HuH-7 (cell line): ENCODE data around the gene KRTAP9-9.
"Not testable (repeated sequence)": the region's sequence is repeated elsewhere in the genome, so short reads cannot be mapped to it uniquely, and the experiment has no call there.

Source experiments
- DNase-seq: peaks from one replicate; pipeline ENCODE4 v3.0.0; 2011; ENCODE audit warnings: low spot score

KRTAP9-9 gene

DNA sequence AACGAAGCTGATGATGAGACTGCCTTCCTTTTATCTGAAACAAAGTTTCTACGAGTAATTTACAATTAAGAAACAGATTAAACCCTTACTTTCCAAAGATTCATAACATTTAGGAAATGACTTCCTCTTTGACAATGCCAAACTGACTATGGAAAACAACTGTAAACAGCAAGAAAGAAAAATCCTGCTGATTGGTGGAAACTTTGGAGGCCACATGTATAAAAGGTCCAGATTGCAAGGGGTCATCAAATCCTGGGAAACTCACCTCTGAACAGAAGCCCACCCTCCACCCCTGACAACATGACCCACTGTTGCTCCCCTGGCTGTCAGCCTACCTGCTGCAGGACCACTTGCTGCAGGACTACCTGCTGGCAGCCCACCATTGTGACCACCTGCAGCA lies 9.9 kb downstream of the KRTAP9-9 start, which contains the start of gene KRTAP9-6:
KRTAP9-6 (plus strand) TSS at position 301 of the 400 bp plus-strand sequence; CDS start at position 301, 0 bp downstream.
- DNase-seq = no peak

DNA sequence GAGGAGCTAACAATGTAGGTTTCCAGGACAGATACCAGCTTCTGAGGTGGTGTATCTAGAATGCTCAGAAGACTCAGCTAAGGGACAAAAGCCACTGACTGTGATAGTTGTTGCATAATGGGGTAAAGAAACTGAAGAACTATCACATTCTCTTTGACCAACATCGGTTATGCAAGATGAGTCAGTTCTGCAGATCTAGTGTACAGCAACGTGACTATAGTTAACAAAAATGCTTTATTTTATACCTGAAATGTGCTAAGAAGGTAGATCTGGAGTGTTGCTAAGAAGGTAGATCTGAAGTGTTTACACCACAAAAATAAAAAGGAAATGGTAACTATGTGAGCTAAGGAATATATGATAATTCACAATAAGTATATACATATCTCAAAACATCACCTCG lies 12.5 kb downstream of the KRTAP9-9 start:
- no peak for DNase-seq

DNA sequence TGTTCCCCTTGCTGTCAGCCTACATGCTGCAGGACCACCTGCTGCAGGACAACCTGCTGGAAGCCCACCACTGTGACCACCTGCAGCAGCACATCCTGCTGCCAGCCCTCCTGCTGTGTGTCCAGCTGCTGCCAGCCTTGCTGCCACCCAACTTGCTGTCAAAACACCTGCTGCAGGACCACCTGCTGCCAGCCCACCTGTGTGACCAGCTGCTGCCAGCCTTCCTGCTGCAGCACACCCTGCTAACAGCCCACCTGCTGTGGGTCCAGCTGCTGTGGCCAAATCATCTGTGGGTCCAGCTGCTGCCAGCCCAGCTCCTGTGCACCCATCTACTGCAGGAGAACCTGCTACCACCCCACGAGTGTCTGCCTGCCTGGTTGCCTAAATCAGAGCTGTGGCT lies 16.1 kb downstream of the KRTAP9-9 start:
- not testable (repeated sequence) for DNase-seq

- DNase-seq = no peak
These were observed 16.7 kb downstream of the KRTAP9-9 start for GRCh38 chr17:41271858-41272257.

DNA sequence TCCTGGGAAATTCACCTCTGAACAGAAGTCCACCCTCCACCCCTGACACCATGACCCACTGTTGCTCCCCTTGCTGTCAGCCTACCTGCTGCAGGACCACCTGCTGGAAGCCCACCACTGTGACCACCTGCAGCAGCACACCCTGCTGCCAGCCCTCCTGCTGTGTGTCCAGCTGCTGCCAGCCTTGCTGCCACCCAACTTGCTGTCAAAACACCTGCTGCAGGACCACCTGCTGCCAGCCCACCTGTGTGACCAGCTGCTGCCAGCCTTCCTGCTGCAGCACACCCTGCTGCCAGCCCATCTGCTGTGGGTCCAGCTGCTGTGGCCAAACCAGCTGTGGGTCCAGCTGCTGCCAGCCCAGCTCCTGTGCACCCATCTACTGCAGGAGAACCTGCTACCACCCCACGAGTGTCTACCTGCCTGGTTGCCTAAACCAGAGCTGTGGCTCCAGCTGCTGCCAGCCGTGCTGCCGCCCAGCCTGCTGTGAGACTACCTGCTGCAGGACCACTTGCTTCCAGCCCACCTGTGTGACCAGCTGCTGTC lies 20.5 kb downstream of the KRTAP9-9 start, which contains the start of gene KRTAP9-7:
KRTAP9-7 (plus strand) TSS at position 51 of the 543 bp plus-strand sequence; CDS start at position 51, 0 bp downstream.
- not testable (repeated sequence) for DNase-seq

- DNase-seq = no peak
These were observed 23.2 kb downstream of the KRTAP9-9 start for GRCh38 chr17:41278176-41278955.

DNA sequence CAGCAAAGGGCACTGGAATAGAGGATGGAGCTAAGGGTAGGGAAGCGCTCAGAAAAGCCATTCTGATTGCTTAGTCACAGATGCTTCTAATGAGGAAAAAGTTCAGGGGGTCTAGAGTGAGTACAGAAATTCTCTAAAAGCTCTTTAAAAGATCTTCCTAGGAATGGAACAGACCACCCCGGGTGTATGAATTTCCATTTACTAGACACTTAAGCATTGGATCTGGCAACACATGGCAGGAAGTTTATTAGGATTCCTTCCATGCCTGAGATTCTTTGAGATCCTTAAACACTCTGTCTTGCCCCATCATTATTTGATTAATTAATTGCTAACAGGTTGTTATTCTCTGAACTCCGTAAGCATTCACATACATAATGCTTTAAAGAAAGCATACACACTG lies 28.9 kb downstream of the KRTAP9-9 start:
- DNase-seq = no peak

DNA sequence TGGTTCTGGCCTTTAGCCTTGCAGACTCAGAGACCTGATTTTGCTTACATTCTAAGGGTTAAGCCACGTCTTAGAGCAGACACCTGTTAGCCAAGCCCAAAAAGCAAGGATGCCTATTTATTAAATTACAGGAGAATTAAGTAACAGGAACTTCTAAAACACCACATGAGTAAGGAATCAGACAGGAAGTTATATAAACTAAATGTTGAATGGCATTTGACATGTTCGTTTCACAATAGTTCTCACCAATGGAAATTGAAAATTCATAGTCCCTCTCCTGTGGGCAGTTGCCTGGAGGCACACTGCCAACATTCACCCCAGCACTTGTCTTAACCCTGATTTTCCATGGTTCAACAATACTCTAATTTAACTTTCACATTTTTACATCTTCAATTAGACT lies 29.4 kb downstream of the KRTAP9-9 start:
- DNase-seq = no peak

GRCh38 chr17:41287050-41287449 lies 31.9 kb downstream of the KRTAP9-9 start:
- no peak for DNase-seq

GRCh38 chr17:41294016-41294415 lies 38.8 kb downstream of the KRTAP9-9 start:
- DNase-seq = no peak

GRCh38 chr17:41296846-41297245 lies 41.7 kb downstream of the KRTAP9-9 start:
- DNase-seq = no peak

DNA sequence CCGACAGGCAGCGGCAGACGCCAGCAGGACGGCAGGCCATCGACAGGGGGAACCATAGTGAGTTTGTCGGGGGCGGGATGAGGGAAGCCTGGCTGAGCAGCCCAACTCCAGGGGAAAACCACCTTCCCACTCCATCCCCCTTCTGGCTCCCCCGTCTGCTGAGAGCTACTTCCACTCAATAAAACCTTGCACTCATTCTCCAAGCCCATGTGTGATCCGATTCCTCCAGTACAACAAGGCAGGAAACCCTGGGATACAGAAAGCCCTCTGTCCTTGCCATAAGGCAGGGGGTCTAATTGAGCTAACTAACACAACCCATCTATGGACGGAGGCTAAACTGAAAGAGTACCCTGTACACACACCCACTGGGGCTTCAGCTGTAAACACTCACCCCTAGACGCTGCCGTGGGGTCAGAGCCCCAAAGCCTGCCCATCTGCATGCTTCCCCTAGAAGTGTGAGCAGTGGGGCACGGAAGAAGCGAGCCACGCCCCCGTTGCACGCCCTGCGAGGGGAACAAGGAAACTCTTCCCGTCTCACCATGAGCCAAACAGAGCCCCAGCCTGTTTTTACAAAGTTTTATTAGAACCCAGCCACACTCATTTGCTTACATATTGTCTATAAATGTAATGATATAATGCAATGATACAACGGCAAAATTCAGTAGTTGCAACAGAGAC lies 43.4 kb downstream of the KRTAP9-9 start:
- no peak for DNase-seq

GRCh38 chr17:41301204-41301790 lies 46.1 kb downstream of the KRTAP9-9 start:
- DNase-seq = no peak

DNA sequence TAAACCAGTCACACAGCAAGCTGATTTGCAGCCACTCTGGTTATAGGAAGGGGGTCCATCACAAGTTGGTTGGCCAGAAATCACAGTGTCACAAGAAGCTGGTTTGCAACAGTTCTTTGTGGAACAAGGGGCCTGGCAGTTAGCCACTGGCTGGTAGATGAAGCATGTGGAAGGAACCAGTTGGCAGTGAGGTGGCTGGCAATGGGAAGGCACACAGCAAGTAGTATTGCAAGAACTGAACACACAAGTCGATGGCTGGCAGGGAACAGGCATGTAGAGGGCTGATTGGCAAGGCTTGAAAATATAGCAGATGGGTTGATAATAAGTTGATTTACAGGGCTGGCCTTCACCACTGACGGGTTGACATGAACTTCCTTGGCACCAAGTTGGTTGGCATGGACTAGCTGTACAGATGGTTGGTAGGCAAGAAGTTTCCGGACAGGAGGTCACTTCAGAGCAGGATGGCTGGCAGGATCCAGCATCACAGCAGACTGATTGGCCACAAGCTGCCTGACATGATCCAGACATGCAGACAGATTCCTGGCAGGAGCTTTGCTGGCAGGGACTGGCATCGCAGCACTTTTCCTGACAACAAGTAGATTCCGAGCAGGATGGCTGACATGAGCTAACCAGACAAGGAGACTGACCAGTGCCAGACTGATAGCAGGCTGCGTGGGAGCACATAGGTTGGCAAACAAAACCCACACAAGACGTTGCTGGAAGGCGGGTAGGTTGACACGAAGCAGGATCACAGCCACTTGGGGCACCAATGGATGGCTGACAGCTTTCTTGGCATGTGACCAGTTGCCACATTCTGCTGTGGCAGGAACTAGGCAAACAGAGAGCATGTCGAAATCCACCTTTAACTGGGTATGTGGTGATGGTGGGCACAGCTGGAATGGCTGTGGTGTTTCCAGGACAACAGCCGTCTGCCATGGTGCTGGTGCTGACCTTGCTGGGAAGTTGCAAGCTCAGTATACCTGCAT lies 47.0 kb downstream of the KRTAP9-9 start, which contains the start of gene KRTAP29-1:
KRTAP29-1 (minus strand) TSS at position 936 of the 986 bp plus-strand sequence; CDS start at position 936, 0 bp downstream.
- DNase-seq = no peak

DNA sequence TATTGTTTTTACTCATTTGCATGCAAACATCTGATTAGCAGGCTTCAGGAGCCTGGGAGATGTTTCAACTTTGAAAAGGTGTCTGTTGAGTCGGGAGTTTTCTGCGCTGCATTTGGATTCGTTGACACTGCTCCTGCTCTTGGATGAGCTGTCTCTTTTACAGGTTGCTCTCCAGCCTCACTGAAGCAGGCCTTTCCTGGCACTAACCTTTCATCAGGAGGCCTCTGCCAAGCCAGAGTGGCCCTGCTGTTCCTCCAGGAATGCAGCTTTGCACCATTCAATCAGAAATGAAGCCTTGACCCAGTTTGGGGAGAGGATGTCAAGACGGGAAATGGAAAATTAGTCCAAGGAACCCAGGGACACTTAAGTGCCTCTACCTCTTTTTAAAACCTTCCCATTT lies 47.8 kb downstream of the KRTAP9-9 start:
- no peak for DNase-seq

DNA sequence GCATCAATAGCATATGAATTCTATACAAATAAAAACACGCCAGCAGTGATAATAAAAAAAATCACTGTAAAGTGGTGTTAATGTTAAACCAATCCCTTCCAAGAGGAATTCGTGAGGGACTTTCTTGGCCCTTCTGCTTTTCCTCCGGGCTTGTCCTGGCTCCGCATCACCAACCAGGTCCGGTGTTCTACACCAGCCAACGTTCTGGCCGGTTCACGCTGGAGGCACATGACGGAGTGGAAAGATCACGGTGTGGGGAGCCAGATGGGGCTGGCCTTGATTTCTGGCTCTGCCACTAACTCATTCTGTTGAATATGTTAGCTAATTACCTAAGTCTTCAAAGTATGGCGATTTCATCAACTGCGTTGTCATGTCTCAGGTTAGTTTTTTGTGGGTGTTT lies 48.9 kb downstream of the KRTAP9-9 start:
- no peak for DNase-seq
